ENCODE results near the gene MLXIP.

The MLXIP gene

GRCh38 chr12:122195405-122195804, 116.8 kb downstream of the MLXIP start:
- no peak for DNase-seq (ENCODE audit: low read depth)
- H3K4me3 ChIP-seq (ENCODE audit: low read depth, low read length): no peak overlapping the region

All from skeletal muscle cell (primary cell).